Glutamatergic neuron (in vitro differentiated cells): ENCODE measurements around the gene NPVF. TPM values are rescaled to one million over a fixed set of nuclear protein-coding genes. Genes with fewer than 3 reads are reported as not detected.

Experiments used
- DNase-seq: peaks from one replicate; pipeline ENCODE4 v3.0.0; 2022
- H3K27ac Mint-ChIP-seq: one replicate; pipeline ENCODE4 v1.8.0; 2020; ENCODE audit warnings: mild to moderate bottlenecking, mixed read lengths, inconsistent platforms; ENCODE audit not compliant: unreplicated experiment
- H3K27me3 Mint-ChIP-seq: one replicate; pipeline ENCODE4 v1.8.0; 2020; ENCODE audit warnings: mild to moderate bottlenecking, moderate library complexity, mixed read lengths, inconsistent platforms; ENCODE audit not compliant: unreplicated experiment
- H3K36me3 Mint-ChIP-seq: one replicate; pipeline ENCODE4 v1.8.0; 2020; ENCODE audit warnings: mild to moderate bottlenecking, mixed read lengths, inconsistent platforms; ENCODE audit not compliant: unreplicated experiment
- H3K4me1 Mint-ChIP-seq: one replicate; pipeline ENCODE4 v1.8.0; 2020; ENCODE audit warnings: mild to moderate bottlenecking, low read depth, mixed read lengths, inconsistent platforms; ENCODE audit not compliant: unreplicated experiment
- H3K4me3 Mint-ChIP-seq: one replicate; pipeline ENCODE4 v1.8.0; 2020; ENCODE audit warnings: mild to moderate bottlenecking, mixed read lengths, inconsistent platforms; ENCODE audit not compliant: unreplicated experiment
- H3K9me3 Mint-ChIP-seq: one replicate; pipeline ENCODE4 v1.8.0; 2020; ENCODE audit warnings: mild to moderate bottlenecking, moderate library complexity, mixed read lengths, inconsistent platforms; ENCODE audit not compliant: unreplicated experiment
- CTCF ChIP-seq: fragments of 200-600 bp; sonication (generic); IDR thresholded peaks from one replicate; pipeline ENCODE4 v1.5.0; 2021; ENCODE audit not compliant: partially characterized antibody, unreplicated experiment
- long read RNA-seq: library from polyadenylated mRNA; unstranded; transcript quantifications from one replicate; pipeline ENCODE4 v2.0.0, GENCODE V29; 2020; ENCODE audit not compliant: unreplicated experiment
- total RNA-seq: library from RNA; stranded (reverse); fragmentation: NEBNext Ultra II Directional; extraction: Animal tissue kit (Norgen Biotek cat#: 25700); gene quantifications from one replicate; pipeline ENCODE4 v1.2.1, GENCODE V29; 2021; ENCODE audit not compliant: unreplicated experiment

Gene NPVF, protein sequence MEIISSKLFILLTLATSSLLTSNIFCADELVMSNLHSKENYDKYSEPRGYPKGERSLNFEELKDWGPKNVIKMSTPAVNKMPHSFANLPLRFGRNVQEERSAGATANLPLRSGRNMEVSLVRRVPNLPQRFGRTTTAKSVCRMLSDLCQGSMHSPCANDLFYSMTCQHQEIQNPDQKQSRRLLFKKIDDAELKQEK
- total RNA-seq: not detected
- long read RNA-seq: 0 reads

DNA sequence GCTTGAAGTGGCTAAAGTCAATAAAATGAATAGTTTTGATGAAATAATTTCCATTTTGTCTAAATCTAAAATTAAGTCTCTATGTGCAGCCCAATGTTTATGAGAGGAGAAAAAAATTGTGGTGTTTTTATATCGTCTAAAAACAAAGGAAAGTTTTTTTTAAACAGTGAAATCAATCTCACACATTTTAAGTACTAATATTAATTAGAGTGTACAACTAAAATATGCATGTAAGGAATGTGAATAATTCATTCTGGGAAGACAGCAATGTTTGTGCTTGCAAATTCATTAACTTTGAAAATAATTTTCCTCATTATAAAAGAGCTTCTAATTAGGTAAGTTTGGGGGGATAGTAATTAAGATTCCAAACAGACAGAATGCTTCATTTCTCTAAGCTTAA lies at the start of gene NPVF:
Gene NPVF, minus strand, starts transcription at position 101 of the 400 bp plus-strand sequence. Its CDS starts 47 bp downstream, at position 54.
- DNase-seq: no peak
- Mint-ChIP-seq H3K27ac (no peak within 1 kb of the TSS), H3K36me3 (no peaks in the 10 kb centered on the region), H3K4me3 (no peak within 1 kb of the TSS), H3K4me1 (no peaks in the 10 kb centered on the region), H3K27me3 (peaks cover 2% of the 10 kb centered on the region), H3K9me3 (no peaks in the 10 kb centered on the region)
- TF ChIP-seq CTCF: no peak

GRCh38 chr7:25272265-25272664 lies 44.0 kb upstream of the NPVF start:
- DNase-seq: no peak
- H3K27ac Mint-ChIP-seq: no peak overlapping the region
- no peak overlapping the region for H3K4me3 Mint-ChIP-seq
- no peaks in the 10 kb centered on the region for H3K9me3 Mint-ChIP-seq
- TF ChIP-seq CTCF: no peak
- no peaks in the 10 kb centered on the region for H3K27me3 Mint-ChIP-seq
- no peaks in the 10 kb centered on the region for H3K36me3 Mint-ChIP-seq
- H3K4me1 Mint-ChIP-seq: no peaks in the 10 kb centered on the region

DNA sequence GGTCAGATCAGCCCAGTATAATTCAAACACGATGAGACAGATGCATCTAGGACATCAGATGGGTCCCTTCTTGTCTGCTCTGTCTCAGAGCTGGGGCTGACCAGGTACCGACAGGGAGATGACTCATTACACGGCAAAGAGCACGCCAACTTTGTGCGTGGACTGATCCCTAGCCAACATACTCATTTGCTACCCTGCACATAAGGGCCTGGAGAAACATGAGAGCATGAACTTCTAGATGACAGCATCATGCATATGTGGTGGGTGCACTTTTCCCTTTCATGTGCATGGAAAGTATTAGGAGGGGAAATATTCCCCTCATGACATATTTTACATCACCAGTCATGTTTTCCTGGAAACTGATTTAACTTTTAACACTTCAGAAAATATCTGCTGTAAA lies 35.1 kb upstream of the NPVF start:
- Mint-ChIP-seq H3K27ac (no peak overlapping the region), H3K4me1 (peaks cover 5% of the 10 kb centered on the region), H3K36me3 (no peaks in the 10 kb centered on the region), H3K9me3 (no peaks in the 10 kb centered on the region), H3K27me3 (no peaks in the 10 kb centered on the region), H3K4me3 (no peak overlapping the region)
- no peak for DNase-seq
- no peak for TF ChIP-seq CTCF

- no peak overlapping the region for H3K4me3 Mint-ChIP-seq
- H3K36me3 Mint-ChIP-seq: no peaks in the 10 kb centered on the region
- H3K27me3 Mint-ChIP-seq: no peaks in the 10 kb centered on the region
- peaks cover 5% of the 10 kb centered on the region for H3K4me1 Mint-ChIP-seq
- DNase-seq: no peak
- H3K9me3 Mint-ChIP-seq: no peaks in the 10 kb centered on the region
- no peak overlapping the region for H3K27ac Mint-ChIP-seq
- TF ChIP-seq CTCF: no peak
Measured at GRCh38 chr7:25262586-25262985, 34.3 kb upstream of the NPVF start.

DNA sequence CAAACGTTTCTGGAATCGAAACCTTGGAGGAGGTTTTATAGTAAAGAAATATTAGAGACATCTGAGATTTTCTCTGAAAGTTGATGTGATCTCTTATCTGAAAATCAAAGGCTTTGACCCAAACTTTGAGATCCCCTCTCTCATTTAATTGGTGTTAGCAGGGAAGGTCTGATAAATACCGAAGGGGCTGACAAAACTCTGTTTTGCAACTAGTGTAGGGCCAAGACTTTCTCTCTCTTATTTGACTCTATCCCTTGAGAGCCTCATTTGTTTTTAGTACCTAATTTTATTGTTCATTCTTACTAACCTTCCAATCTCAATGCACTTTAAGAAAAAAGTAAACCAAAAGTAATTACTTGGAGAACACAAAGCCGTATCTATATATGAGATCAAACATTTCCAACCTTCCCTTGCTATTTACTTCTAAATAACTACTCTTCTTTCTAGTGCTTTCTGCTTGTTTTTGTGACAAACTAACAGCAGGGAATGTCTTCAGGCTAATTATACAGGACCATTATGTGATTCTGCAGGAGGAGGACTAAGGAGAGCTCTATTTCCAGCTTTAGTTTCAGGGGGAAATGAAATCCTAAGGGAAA lies 33.4 kb upstream of the NPVF start:
- no peak overlapping the region for H3K4me3 Mint-ChIP-seq
- no peak overlapping the region for H3K27ac Mint-ChIP-seq
- H3K27me3 Mint-ChIP-seq: no peaks in the 10 kb centered on the region
- H3K9me3 Mint-ChIP-seq: no peaks in the 10 kb centered on the region
- peaks cover 8% of the 10 kb centered on the region for H3K4me1 Mint-ChIP-seq
- no peaks in the 10 kb centered on the region for H3K36me3 Mint-ChIP-seq
- DNase-seq: no peak
- TF ChIP-seq CTCF: no peak
